GM10266 (cell line): ENCODE measurements around the gene RAD54L.

Experiments used
- DNase-seq: peaks from one replicate; pipeline ENCODE4 v3.0.0; 2012; ENCODE audit errors: extremely low spot score
- CTCF ChIP-seq: IDR thresholded peaks from 2 replicates; pipeline ENCODE4 v1.5.1; 2012; ENCODE audit warnings: mild to moderate bottlenecking, low read depth; ENCODE audit not compliant: control insufficient read depth, insufficient read depth; ENCODE audit errors: missing control alignments

The RAD54L gene

GRCh38 chr1:46247436-46248121 is at the start of gene RAD54L:
Gene RAD54L (plus strand): TSS chr1:46247763. CDS start chr1:46248406, 643 bp downstream.
- DNase-seq, result peak; percentile 98
- no peak for TF ChIP-seq CTCF

- peak; percentile 97 for DNase-seq
These were observed 49.4 kb upstream of the RAD54L start, which contains the start of gene POMGNT1 for GRCh38 chr1:46197964-46198811. Gene POMGNT1 (minus strand): TSS chr1:46198434. CDS start chr1:46197821, 613 bp downstream.

GRCh38 chr1:46199233-46199749 is 48.3 kb upstream of the RAD54L start:
- no peak for TF ChIP-seq CTCF
- no peak for DNase-seq

More at GRCh38 chr1:46197964-46198811, 49.4 kb upstream of the RAD54L start, which contains the start of gene POMGNT1:
- TF ChIP-seq CTCF, result no peak

GRCh38 chr1:46203738-46204405 is 43.7 kb upstream of the RAD54L start:
- no peak for TF ChIP-seq CTCF
- no peak for DNase-seq

GRCh38 chr1:46204406-46204742 is 43.2 kb upstream of the RAD54L start:
- DNase-seq, result no peak
- no peak for TF ChIP-seq CTCF

- no peak for DNase-seq
- TF ChIP-seq CTCF, result no peak
These were observed 42.4 kb upstream of the RAD54L start for GRCh38 chr1:46205141-46205540.
